B cell (primary cell): ENCODE results near the gene TYW1B. TPM values are rescaled to one million over a fixed set of nuclear protein-coding genes. Genes with fewer than 3 reads are reported as not detected.

Experiments used
- ATAC-seq: fragments of 200-7000 bp; cut with Tn5 transposase; one replicate; pipeline ENCODE4 v1.10.0; 2021; ENCODE audit warnings: low read depth, mild to moderate bottlenecking, moderate number of reproducible peaks, moderate library complexity
- CTCF ChIA-PET: fragments of 350-600 bp; sonication (Branson Sonifier 250); formaldehyde crosslinking; loops from one replicate; lab custom pipeline; 2021; ENCODE audit warnings: antibody characterized with exemption, inconsistent platforms; lab: Charles Lee
- POLR2A ChIA-PET: fragments of 350-600 bp; sonication (Branson Sonifier 250); formaldehyde crosslinking; loops from one replicate; lab custom pipeline; 2021; ENCODE audit warnings: antibody characterized with exemption; lab: Charles Lee
- DNase-seq: peaks from one replicate; pipeline ENCODE4 v3.0.0; 2013
- H2AFZ ChIP-seq: 2 replicates; pipeline ENCODE4 v1.6.1; 2012; ENCODE audit warnings: mild to moderate bottlenecking, low read depth, low read length; ENCODE audit not compliant: insufficient read depth, poor library complexity, severe bottlenecking
- H3K27ac ChIP-seq, 2 donors: 1 replicate in 1 of 2; 2 replicates in 1 of 2; pipeline ENCODE4 v1.5.1; 2012 to 2013; ENCODE audit warnings: low read length in 2 of 2, mild to moderate bottlenecking in 2 of 2, moderate library complexity in 1 of 2
- H3K27me3 ChIP-seq, 4 experiments: fragments of 200-600 bp in 1 of 4; sonication (generic) in 1 of 4; replicated peaks in 1 of 4; 1 replicate in 2 of 4; 2 replicates in 2 of 4; pipeline versions ENCODE4 v1.6.1 to v1.7.0; 2013 to 2016; ENCODE audit warnings: low read length in 3 of 4, mild to moderate bottlenecking in 2 of 4, mixed read lengths in 1 of 4, moderate library complexity in 1 of 4; ENCODE audit not compliant: insufficient read depth in 4 of 4, control insufficient read depth in 3 of 4; ENCODE audit errors: control extremely low read depth in 1 of 4
- H3K36me3 ChIP-seq, 2 experiments: replicated peaks in 1 of 2; 1 replicate in 1 of 2; 2 replicates in 1 of 2; pipeline versions ENCODE4 v1.6.1 to v1.7.1; 2013; ENCODE audit warnings: low read length in 1 of 2; ENCODE audit not compliant: insufficient read depth in 2 of 2, control insufficient read depth in 1 of 2; ENCODE audit errors: control extremely low read depth in 1 of 2, extremely low read depth in 1 of 2
- H3K4me1 ChIP-seq, 2 donors: fragments of 200-600 bp in 1 of 2; sonication (generic) in 1 of 2; 1 replicate in 1 of 2; 2 replicates in 1 of 2; pipeline versions ENCODE4 v1.5.1 to v1.6.1; 2013 to 2017; ENCODE audit warnings: low read length in 2 of 2; ENCODE audit not compliant: control insufficient read depth in 2 of 2, insufficient read depth in 2 of 2
- H3K4me2 ChIP-seq: replicated peaks from 2 replicates; pipeline ENCODE3; 2012; ENCODE audit warnings: mild to moderate bottlenecking, low read depth, low read length; ENCODE audit not compliant: poor library complexity, severe bottlenecking
- H3K4me3 ChIP-seq, 5 experiments: fragments of 200-600 bp in 1 of 5; sonication (generic) in 1 of 5; 1 replicate in 3 of 5; 2 replicates in 2 of 5; pipeline versions ENCODE4 v1.5.1 to v1.7.0; 2011 to 2016; ENCODE audit warnings: low read length in 4 of 5, mild to moderate bottlenecking in 4 of 5, low read depth in 2 of 5, control low read depth in 1 of 5, moderate library complexity in 1 of 5; ENCODE audit not compliant: insufficient read depth in 1 of 5; ENCODE audit errors: control extremely low read depth in 1 of 5, extremely low read depth in 1 of 5
- H3K79me2 ChIP-seq: fragments of 200-600 bp; sonication (generic); one replicate; pipeline ENCODE4 v1.6.0; 2016; ENCODE audit warnings: low read length; ENCODE audit not compliant: control insufficient read depth, insufficient read depth
- H3K9ac ChIP-seq: fragments of 200-600 bp; sonication (generic); 2 replicates; pipeline ENCODE4 v1.6.1; 2017; ENCODE audit warnings: mild to moderate bottlenecking, low read length, moderate library complexity
- H3K9me3 ChIP-seq, 3 donors: one replicate each; pipeline versions ENCODE4 v1.6.1 to v1.7.1; 2013; ENCODE audit warnings: low read length in 2 of 3; ENCODE audit not compliant: control insufficient read depth in 2 of 3, insufficient read depth in 1 of 3; ENCODE audit errors: control extremely low read depth in 1 of 3
- H4K20me1 ChIP-seq: 2 replicates; pipeline ENCODE4 v1.6.0; 2012; ENCODE audit warnings: mild to moderate bottlenecking, low read length; ENCODE audit not compliant: insufficient read depth, control insufficient read depth, poor library complexity, severe bottlenecking
- H3K27ac Mint-ChIP-seq: one replicate; pipeline ENCODE4 v1.8.0; 2021; ENCODE audit warnings: mixed read lengths
- H3K27me3 Mint-ChIP-seq: one replicate; pipeline ENCODE4 v1.8.0; 2021; ENCODE audit warnings: mixed read lengths
- H3K4me1 Mint-ChIP-seq: one replicate; pipeline ENCODE4 v1.8.0; 2021; ENCODE audit warnings: mixed read lengths
- H3K4me3 Mint-ChIP-seq: one replicate; pipeline ENCODE4 v1.8.0; 2021; ENCODE audit warnings: mixed read lengths
- H3K9me3 Mint-ChIP-seq: one replicate; pipeline ENCODE4 v1.8.0; 2022; ENCODE audit warnings: mixed read lengths; ENCODE audit not compliant: insufficient read depth
- EZH2 ChIP-seq: IDR thresholded peaks from 2 replicates; pipeline ENCODE4 v1.6.1; 2012; ENCODE audit warnings: borderline replicate concordance, low read depth, mild to moderate bottlenecking, moderate library complexity, low read length; ENCODE audit not compliant: insufficient read depth, poor library complexity, severe bottlenecking
- WGBS: methylation state at CpG from one replicate; pipeline ENCODE4 v1.1.5; 2013; ENCODE audit warnings: missing lambda C conversion rate; ENCODE audit not compliant: insufficient coverage; 5-methylcytosine and 5-hydroxymethylcytosine counted together
- intact Hi-C: fragments of 100-400 bp; cut with micrococcal nuclease; formaldehyde crosslinking; loops from one replicate; pipeline ENCODE4 v1.10.0; 2022
- polyA plus RNA-seq: library from polyadenylated mRNA; depleted of rRNA; stranded (reverse); fragments of >200 nt; gene quantifications from 2 replicates; pipeline ENCODE4 v1.2.3, GENCODE V29; 2012
- total RNA-seq, 2 donors: library from RNA; stranded (reverse); fragments of 120-200 nt in 1 of 2; gene quantifications; 1 replicate in 1 of 2; 2 replicates in 1 of 2; pipeline versions ENCODE4 v1.2.3 to v1.2.4, GENCODE V29; 2013 to 2022
- TF ChIP-seq, protein P1 (sequence below): fragments of 200-600 bp; IDR thresholded peaks from one replicate; pipeline ENCODE4 v1.8.0; 2022; ENCODE audit warnings: antibody characterized with exemption, mild to moderate bottlenecking

Gene TYW1B
- total and polyA plus RNA-seq, 2 donors (not counting 1 experiment from before 2014, with no cell fraction given) = 4.4 to 9.4 TPM

DNA sequence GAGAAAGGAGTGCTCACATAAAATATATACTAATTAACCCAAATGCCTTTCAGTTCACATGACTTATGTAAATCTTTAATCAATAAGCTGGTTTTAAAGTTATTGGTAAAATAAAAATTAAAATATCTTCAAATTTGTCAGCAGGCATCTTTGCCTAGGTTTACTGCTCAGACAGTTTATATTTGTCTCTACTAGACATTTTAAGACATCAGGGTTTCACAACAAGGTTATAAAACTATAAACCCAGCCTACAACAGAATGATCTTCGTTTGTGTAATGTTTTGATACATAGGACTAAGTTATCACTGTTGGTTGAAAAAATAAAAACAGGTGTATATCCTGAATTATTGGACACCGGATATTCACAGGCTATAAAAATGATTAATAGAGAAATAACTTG lies 67.4 kb downstream of the TYW1B start:
- no peak for TF ChIP-seq EZH2
- TF ChIP-seq, protein P1, sequence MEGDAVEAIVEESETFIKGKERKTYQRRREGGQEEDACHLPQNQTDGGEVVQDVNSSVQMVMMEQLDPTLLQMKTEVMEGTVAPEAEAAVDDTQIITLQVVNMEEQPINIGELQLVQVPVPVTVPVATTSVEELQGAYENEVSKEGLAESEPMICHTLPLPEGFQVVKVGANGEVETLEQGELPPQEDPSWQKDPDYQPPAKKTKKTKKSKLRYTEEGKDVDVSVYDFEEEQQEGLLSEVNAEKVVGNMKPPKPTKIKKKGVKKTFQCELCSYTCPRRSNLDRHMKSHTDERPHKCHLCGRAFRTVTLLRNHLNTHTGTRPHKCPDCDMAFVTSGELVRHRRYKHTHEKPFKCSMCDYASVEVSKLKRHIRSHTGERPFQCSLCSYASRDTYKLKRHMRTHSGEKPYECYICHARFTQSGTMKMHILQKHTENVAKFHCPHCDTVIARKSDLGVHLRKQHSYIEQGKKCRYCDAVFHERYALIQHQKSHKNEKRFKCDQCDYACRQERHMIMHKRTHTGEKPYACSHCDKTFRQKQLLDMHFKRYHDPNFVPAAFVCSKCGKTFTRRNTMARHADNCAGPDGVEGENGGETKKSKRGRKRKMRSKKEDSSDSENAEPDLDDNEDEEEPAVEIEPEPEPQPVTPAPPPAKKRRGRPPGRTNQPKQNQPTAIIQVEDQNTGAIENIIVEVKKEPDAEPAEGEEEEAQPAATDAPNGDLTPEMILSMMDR = no peak
- WGBS = no CpG with 5 or more reads among the region's 2 CpGs
- intact Hi-C loops = no loop called here
- H3K27ac ChIP-seq = no peak overlapping the region
- ChIA-PET CTCF (no interaction called here), POLR2A (no interaction called here)
- H3K4me1 Mint-ChIP-seq = no peaks in the 10 kb centered on the region
- H3K4me2 ChIP-seq = no peak overlapping the region
- ATAC-seq = no peak
- H3K9me3 Mint-ChIP-seq = peaks cover 3% of the 10 kb centered on the region
- no peak overlapping the region for H3K9ac ChIP-seq
- H2AFZ ChIP-seq = no peak overlapping the region
- H3K27ac Mint-ChIP-seq = no peak overlapping the region
- H3K4me1 ChIP-seq = no peaks in the 10 kb centered on the region
- H3K79me2 ChIP-seq = no peaks in the 10 kb centered on the region
- no peaks in the 10 kb centered on the region for H3K27me3 Mint-ChIP-seq
- DNase-seq = no peak
- no peaks in the 10 kb centered on the region for H4K20me1 ChIP-seq
- no peak overlapping the region for H3K4me3 ChIP-seq
- no peaks in the 10 kb centered on the region for H3K27me3 ChIP-seq
- H3K9me3 ChIP-seq = peaks cover 0 to 28% (median 24%) of the 10 kb centered on the region in 3 donors
- H3K4me3 Mint-ChIP-seq = no peak overlapping the region
- H3K36me3 ChIP-seq = no peaks in the 10 kb centered on the region

DNA sequence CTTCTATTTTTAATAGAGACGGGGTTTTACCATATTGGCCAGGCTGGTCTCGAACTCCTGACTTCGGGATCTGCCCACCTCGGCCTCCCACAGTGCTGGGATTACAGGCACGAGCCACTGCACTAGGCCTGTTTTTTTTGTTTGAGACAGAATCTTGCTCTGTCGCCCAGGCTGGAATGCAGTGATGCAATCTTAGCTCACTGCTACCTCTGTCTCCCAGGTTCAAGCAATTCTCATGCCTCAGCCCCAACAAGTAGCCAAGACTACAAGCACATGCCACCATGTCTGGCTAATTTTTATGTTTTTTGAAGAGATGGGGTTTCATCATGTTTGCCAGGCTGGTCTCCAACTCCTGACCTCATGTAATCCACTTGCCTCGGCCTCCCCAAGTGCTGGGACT lies 73.7 kb downstream of the TYW1B start:
- no peak overlapping the region for H3K4me3 ChIP-seq
- H3K79me2 ChIP-seq = no peaks in the 10 kb centered on the region
- H4K20me1 ChIP-seq = no peaks in the 10 kb centered on the region
- Mint-ChIP-seq H3K4me1 (no peaks in the 10 kb centered on the region), H3K4me3 (no peak overlapping the region), H3K9me3 (peaks cover 3% of the 10 kb centered on the region), H3K27ac (no peak overlapping the region), H3K27me3 (no peaks in the 10 kb centered on the region)
- ChIA-PET CTCF (no interaction called here), POLR2A (no interaction called here)
- H3K9ac ChIP-seq = no peak overlapping the region
- H3K27ac ChIP-seq = no peak overlapping the region
- H3K4me2 ChIP-seq = no peak overlapping the region
- DNase-seq (no peak), ATAC-seq (no peak)
- peaks cover 0 to 11% (median 10%) of the 10 kb centered on the region in 3 donors for H3K9me3 ChIP-seq
- no peaks in the 10 kb centered on the region for H3K4me1 ChIP-seq
- no peak for TF ChIP-seq EZH2
- TF ChIP-seq, protein P1 = no peak
- no peak overlapping the region for H2AFZ ChIP-seq
- no peaks in the 10 kb centered on the region for H3K36me3 ChIP-seq
- intact Hi-C loops = no loop called here
- WGBS = 100% methylated on average over 5 of the region's 7 CpGs
- H3K27me3 ChIP-seq = no peaks in the 10 kb centered on the region
